ENCODE measurements around the gene APBA2. TPM values are rescaled to one million over a fixed set of nuclear protein-coding genes. Genes with fewer than 3 reads are reported as not detected.

APBA2 gene
- total RNA-seq, 1 experiment from 2014 or later: not detected

DNA sequence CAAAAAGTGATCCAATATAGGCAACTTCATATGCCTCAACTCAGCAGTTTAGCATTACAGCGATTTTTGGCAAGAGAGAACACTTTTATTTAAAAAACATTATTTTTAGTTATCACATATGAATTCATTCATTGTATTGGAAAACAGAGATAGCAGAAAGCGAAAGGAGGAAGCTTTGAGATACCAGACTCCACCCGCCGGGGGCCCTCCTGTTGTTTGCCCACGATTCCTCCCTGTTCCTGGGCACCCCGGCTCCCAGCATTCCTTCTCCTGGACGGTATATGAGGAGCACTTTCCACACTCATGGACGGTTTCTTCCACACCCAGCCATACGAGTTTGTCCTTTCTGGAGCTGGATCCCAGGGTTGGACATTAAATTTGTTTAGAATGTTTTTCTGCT lies 18.2 kb downstream of the APBA2 start:
- H3K27me3 ChIP-seq (replicated peaks; ENCODE audit: control insufficient read depth, insufficient read depth, low read length): no peaks in the 10 kb centered on the region
- no peaks in the 10 kb centered on the region for H3K36me3 Mint-ChIP-seq (ENCODE audit: insufficient read depth, unreplicated experiment)
- TF ChIP-seq, protein P1, sequence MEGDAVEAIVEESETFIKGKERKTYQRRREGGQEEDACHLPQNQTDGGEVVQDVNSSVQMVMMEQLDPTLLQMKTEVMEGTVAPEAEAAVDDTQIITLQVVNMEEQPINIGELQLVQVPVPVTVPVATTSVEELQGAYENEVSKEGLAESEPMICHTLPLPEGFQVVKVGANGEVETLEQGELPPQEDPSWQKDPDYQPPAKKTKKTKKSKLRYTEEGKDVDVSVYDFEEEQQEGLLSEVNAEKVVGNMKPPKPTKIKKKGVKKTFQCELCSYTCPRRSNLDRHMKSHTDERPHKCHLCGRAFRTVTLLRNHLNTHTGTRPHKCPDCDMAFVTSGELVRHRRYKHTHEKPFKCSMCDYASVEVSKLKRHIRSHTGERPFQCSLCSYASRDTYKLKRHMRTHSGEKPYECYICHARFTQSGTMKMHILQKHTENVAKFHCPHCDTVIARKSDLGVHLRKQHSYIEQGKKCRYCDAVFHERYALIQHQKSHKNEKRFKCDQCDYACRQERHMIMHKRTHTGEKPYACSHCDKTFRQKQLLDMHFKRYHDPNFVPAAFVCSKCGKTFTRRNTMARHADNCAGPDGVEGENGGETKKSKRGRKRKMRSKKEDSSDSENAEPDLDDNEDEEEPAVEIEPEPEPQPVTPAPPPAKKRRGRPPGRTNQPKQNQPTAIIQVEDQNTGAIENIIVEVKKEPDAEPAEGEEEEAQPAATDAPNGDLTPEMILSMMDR (IDR thresholded peaks at IDR 0.05; ENCODE audit: insufficient read depth in 1 of 2, low read depth in 1 of 2, low read length in 1 of 2, severe bottlenecking in 1 of 2, unreplicated experiment in 1 of 2): no peak
- H3K9me3 Mint-ChIP-seq (ENCODE audit: unreplicated experiment): no peaks in the 10 kb centered on the region
- POLR2A ChIA-PET: no interaction called here
- DNase-seq: no peak
- intact Hi-C loops (cut with micrococcal nuclease; ENCODE audit: unreplicated experiment): no loop called here
- peaks cover 26% of the 10 kb centered on the region for H3K27me3 Mint-ChIP-seq (ENCODE audit: insufficient read depth, unreplicated experiment)
- no peaks in the 10 kb centered on the region for H3K4me1 Mint-ChIP-seq (ENCODE audit: low read depth, unreplicated experiment)
- H3K36me3 ChIP-seq (ENCODE audit: control insufficient read depth, insufficient read depth, low read length): no peaks in the 10 kb centered on the region
- CTCF ChIA-PET: interaction anchor here (0.6 kb wide), 1 partner anchor 22 kb away, joined by 4 read pairs; no protein-coding TSS in a partner anchor
- H3K4me3 Mint-ChIP-seq (ENCODE audit: unreplicated experiment): no peak overlapping the region
- H3K27ac Mint-ChIP-seq (ENCODE audit: unreplicated experiment): no peak overlapping the region
- H3K9me3 ChIP-seq: no peaks in the 10 kb centered on the region
- no peak overlapping the region for H3K4me3 ChIP-seq (ENCODE audit: low read depth, low read length)
- no peaks in the 10 kb centered on the region for H3K4me1 ChIP-seq
- BruUV-seq (replicated peaks): no TSS peak

DNA sequence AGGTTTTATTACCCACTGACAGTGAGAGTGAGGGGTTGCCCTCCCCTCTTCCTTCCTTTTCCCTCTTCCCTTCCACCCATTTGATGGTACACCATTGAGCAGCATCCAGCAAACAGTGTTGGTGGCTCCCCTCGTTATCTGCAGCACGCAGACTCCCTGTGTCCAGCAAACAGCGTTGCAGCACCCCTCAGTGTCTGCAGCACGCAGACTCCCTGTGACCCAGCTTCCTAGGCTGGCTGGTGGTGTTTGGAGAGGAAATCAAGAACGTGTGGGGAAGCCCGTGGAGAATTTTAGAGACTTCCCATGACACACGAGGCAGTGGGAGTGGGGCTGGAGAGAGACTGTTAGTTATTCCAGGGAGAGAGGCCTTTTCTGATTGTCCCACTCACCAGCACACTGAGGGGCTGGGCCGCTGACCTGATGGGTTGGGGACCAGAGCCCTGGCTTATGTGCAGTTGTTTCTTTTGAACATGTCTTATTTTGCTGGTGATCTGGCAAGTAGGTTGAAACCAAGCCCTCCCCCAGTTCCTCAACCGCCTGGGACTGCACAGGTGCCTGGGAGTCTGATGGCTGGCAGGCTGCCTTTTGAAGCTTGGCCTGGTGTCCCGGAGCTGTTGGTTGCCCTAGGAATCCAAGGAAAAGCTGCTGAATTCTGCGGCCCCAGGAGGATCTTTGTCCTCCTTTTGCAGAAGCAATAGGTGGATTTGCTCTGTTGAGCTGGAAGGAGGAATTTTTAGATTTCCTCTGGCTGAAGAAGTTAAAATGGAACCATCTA lies 19.0 kb downstream of the APBA2 start:
- H3K9me3 ChIP-seq: no peaks in the 10 kb centered on the region
- no peaks in the 10 kb centered on the region for H3K27me3 ChIP-seq (replicated peaks; ENCODE audit: control insufficient read depth, insufficient read depth, low read length)
- H3K4me1 ChIP-seq: no peaks in the 10 kb centered on the region
- no peaks in the 10 kb centered on the region for H3K36me3 ChIP-seq (ENCODE audit: control insufficient read depth, insufficient read depth, low read length)
- no peaks in the 10 kb centered on the region for H3K36me3 Mint-ChIP-seq (ENCODE audit: insufficient read depth, unreplicated experiment)
- H3K27me3 Mint-ChIP-seq (ENCODE audit: insufficient read depth, unreplicated experiment): peaks cover 20% of the 10 kb centered on the region
- H3K4me1 Mint-ChIP-seq (ENCODE audit: low read depth, unreplicated experiment): no peaks in the 10 kb centered on the region
- ChIA-PET CTCF (interaction anchor here (0.6 kb wide), 1 partner anchor 23 kb away, joined by 4 read pairs; no protein-coding TSS in a partner anchor), POLR2A (no interaction called here)
- H3K4me3 Mint-ChIP-seq (ENCODE audit: unreplicated experiment): no peak overlapping the region
- intact Hi-C loops (cut with micrococcal nuclease; ENCODE audit: unreplicated experiment): no loop called here
- TF ChIP-seq, protein P1 (IDR thresholded peaks at IDR 0.05; ENCODE audit: insufficient read depth in 1 of 2, low read depth in 1 of 2, low read length in 1 of 2, severe bottlenecking in 1 of 2, unreplicated experiment in 1 of 2): no peak
- H3K9me3 Mint-ChIP-seq (ENCODE audit: unreplicated experiment): no peaks in the 10 kb centered on the region
- H3K4me3 ChIP-seq (ENCODE audit: low read depth, low read length): no peak overlapping the region
- no peak for DNase-seq
- H3K27ac Mint-ChIP-seq (ENCODE audit: unreplicated experiment): no peak overlapping the region
- no TSS peak for BruUV-seq (replicated peaks)

DNA sequence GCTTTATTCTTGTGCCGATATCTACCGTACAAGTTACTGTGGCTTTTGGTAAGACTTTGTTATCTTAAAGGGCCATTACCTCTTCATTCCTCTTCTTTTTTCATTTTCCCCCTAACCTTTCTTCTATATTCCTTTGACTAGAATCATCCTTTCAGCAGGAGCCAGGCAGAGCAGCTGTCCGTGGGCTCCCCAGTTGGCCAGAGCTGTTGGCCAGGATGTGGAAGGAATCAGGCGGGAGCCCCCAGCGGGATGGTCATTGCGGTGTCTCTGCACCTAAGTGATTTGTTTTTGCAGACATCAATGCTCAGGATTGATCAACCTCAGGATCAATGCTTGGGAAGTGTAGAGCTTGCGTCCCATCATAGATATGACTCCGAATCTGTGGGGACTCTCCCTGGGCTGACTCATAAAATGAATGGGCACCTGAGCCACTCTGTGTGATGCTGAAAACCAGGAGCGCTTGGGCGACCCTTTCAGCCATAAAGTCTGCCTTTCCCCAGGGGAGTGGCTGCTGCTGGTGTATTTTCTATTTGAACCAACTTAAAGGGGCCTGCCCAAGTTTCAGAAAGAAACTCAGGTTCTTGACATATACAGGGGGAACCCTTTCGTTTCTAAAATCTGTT lies 21.7 kb downstream of the APBA2 start:
- Mint-ChIP-seq H3K4me3 (ENCODE audit: unreplicated experiment) (no peak overlapping the region), H3K9me3 (ENCODE audit: unreplicated experiment) (no peaks in the 10 kb centered on the region), H3K27me3 (ENCODE audit: insufficient read depth, unreplicated experiment) (peaks cover 16% of the 10 kb centered on the region), H3K4me1 (ENCODE audit: low read depth, unreplicated experiment) (no peaks in the 10 kb centered on the region), H3K27ac (ENCODE audit: unreplicated experiment) (no peak overlapping the region), H3K36me3 (ENCODE audit: insufficient read depth, unreplicated experiment) (no peaks in the 10 kb centered on the region)
- H3K4me1 ChIP-seq: no peaks in the 10 kb centered on the region
- BruUV-seq (replicated peaks): no TSS peak
- no peaks in the 10 kb centered on the region for H3K9me3 ChIP-seq
- H3K36me3 ChIP-seq (ENCODE audit: control insufficient read depth, insufficient read depth, low read length): no peaks in the 10 kb centered on the region
- intact Hi-C loops (cut with micrococcal nuclease; ENCODE audit: unreplicated experiment): no loop called here
- no peaks in the 10 kb centered on the region for H3K27me3 ChIP-seq (replicated peaks; ENCODE audit: control insufficient read depth, insufficient read depth, low read length)
- H3K4me3 ChIP-seq (ENCODE audit: low read depth, low read length): no peak overlapping the region
- no peak for DNase-seq
- ChIA-PET CTCF (no interaction called here), POLR2A (no interaction called here)
- TF ChIP-seq, protein P1 (IDR thresholded peaks at IDR 0.05; ENCODE audit: insufficient read depth in 1 of 2, low read depth in 1 of 2, low read length in 1 of 2, severe bottlenecking in 1 of 2, unreplicated experiment in 1 of 2): no peak
